Type B pancreatic cell (in vitro differentiated cells): ENCODE data around the gene SPESP1. TPM values are rescaled to one million over a fixed set of nuclear protein-coding genes. Genes with fewer than 3 reads are reported as not detected.

Experiments
- DNase-seq: peaks from one replicate; pipeline ENCODE4 v3.0.0; 2021; ENCODE audit warnings: mixed read lengths; ENCODE audit not compliant: unreplicated experiment; ENCODE audit errors: extremely low spot score
- H3K27ac Mint-ChIP-seq: 2 replicates; pipeline ENCODE4 v1.8.0; 2021; ENCODE audit warnings: mild to moderate bottlenecking, mixed read lengths
- H3K27me3 Mint-ChIP-seq: 2 replicates; pipeline ENCODE4 v1.8.0; 2021; ENCODE audit warnings: mixed read lengths
- H3K36me3 Mint-ChIP-seq: 2 replicates; pipeline ENCODE4 v1.8.0; 2021; ENCODE audit warnings: mixed read lengths
- H3K4me1 Mint-ChIP-seq: one replicate; pipeline ENCODE4 v1.8.0; 2021; ENCODE audit warnings: mixed read lengths; ENCODE audit not compliant: unreplicated experiment
- H3K4me3 Mint-ChIP-seq: 2 replicates; pipeline ENCODE4 v1.8.0; 2021; ENCODE audit warnings: mild to moderate bottlenecking, mixed read lengths
- H3K9me3 Mint-ChIP-seq: 2 replicates; pipeline ENCODE4 v1.8.0; 2021; ENCODE audit warnings: mixed read lengths
- CTCF ChIP-seq: fragments of 200-600 bp; sonication (generic); conservative IDR thresholded peaks from 2 replicates; pipeline ENCODE4 v1.5.0; 2021; ENCODE audit warnings: antibody characterized with exemption, mild to moderate bottlenecking
- total RNA-seq: library from RNA; stranded (reverse); gene quantifications from 2 replicates; pipeline ENCODE4 v1.2.1, GENCODE V29; 2021; ENCODE audit warnings: low replicate concordance

Gene SPESP1
- total RNA-seq, 1 donor from 2014 or later, result not detected

GRCh38 chr15:68910341-68910740, 20.0 kb upstream of the SPESP1 start:
- DNase-seq, result no peak
- no peak for TF ChIP-seq CTCF
- Mint-ChIP-seq H3K4me3 (no peak overlapping the region), H3K4me1 (no peaks in the 10 kb centered on the region), H3K36me3 (no peaks in the 10 kb centered on the region), H3K27ac (no peak overlapping the region), H3K27me3 (no peaks in the 10 kb centered on the region), H3K9me3 (peaks cover 3% of the 10 kb centered on the region)

GRCh38 chr15:68910816-68911215, 19.5 kb upstream of the SPESP1 start:
- Mint-ChIP-seq H3K4me1 (no peaks in the 10 kb centered on the region), H3K36me3 (no peaks in the 10 kb centered on the region), H3K9me3 (peaks cover 4% of the 10 kb centered on the region), H3K4me3 (no peak overlapping the region), H3K27me3 (no peaks in the 10 kb centered on the region), H3K27ac (no peak overlapping the region)
- no peak for TF ChIP-seq CTCF
- DNase-seq, result no peak

- Mint-ChIP-seq H3K9me3 (no peaks in the 10 kb centered on the region), H3K4me3 (no peak overlapping the region), H3K27me3 (peaks cover 12% of the 10 kb centered on the region), H3K27ac (no peak overlapping the region), H3K4me1 (peaks cover 5% of the 10 kb centered on the region), H3K36me3 (no peaks in the 10 kb centered on the region)
- DNase-seq, result no peak
- no peak for TF ChIP-seq CTCF
Observed at GRCh38 chr15:68921926-68922325, 8.4 kb upstream of the SPESP1 start.

GRCh38 chr15:68924866-68925560, 5.3 kb upstream of the SPESP1 start:
- peaks cover 17% of the 10 kb centered on the region for H3K27me3 Mint-ChIP-seq
- H3K4me3 Mint-ChIP-seq, result no peak overlapping the region
- H3K36me3 Mint-ChIP-seq, result no peaks in the 10 kb centered on the region
- TF ChIP-seq CTCF, result peak; percentile 96
- H3K9me3 Mint-ChIP-seq, result no peaks in the 10 kb centered on the region
- peak; percentile 80 for DNase-seq
- H3K4me1 Mint-ChIP-seq, result peaks cover 5% of the 10 kb centered on the region
- no peak overlapping the region for H3K27ac Mint-ChIP-seq

GRCh38 chr15:68933001-68933400, 2.7 kb downstream of the SPESP1 start:
- H3K4me1 Mint-ChIP-seq, result no peaks in the 10 kb centered on the region
- no peak for TF ChIP-seq CTCF
- no peaks in the 10 kb centered on the region for H3K36me3 Mint-ChIP-seq
- no peaks in the 10 kb centered on the region for H3K27me3 Mint-ChIP-seq
- H3K27ac Mint-ChIP-seq, result no peak overlapping the region
- H3K4me3 Mint-ChIP-seq, result no peak overlapping the region
- no peak for DNase-seq
- no peaks in the 10 kb centered on the region for H3K9me3 Mint-ChIP-seq

GRCh38 chr15:68934341-68934740, 4.0 kb downstream of the SPESP1 start:
- Mint-ChIP-seq H3K36me3 (no peaks in the 10 kb centered on the region), H3K4me3 (no peak overlapping the region), H3K27ac (no peak overlapping the region), H3K4me1 (no peaks in the 10 kb centered on the region), H3K27me3 (no peaks in the 10 kb centered on the region), H3K9me3 (no peaks in the 10 kb centered on the region)
- TF ChIP-seq CTCF, result no peak
- DNase-seq, result no peak
